Activated CD8-positive, alpha-beta memory T cell treated with anti-CD3 and anti-CD28 coated beads for 36 hours (primary cell): Measurements from ENCODE around the gene CDAN1. TPM values are rescaled to one million over a fixed set of nuclear protein-coding genes. Genes with fewer than 3 reads are reported as not detected.

Experiments used
- CTCF ChIA-PET: fragments of 350-600 bp; sonication (Branson Sonifier 250); formaldehyde crosslinking; loops from one replicate; lab custom pipeline; 2021; ENCODE audit warnings: antibody characterized with exemption; lab: Charles Lee
- POLR2A ChIA-PET: fragments of 350-600 bp; sonication (Branson Sonifier 250); formaldehyde crosslinking; loops from one replicate; lab custom pipeline; 2021; ENCODE audit warnings: antibody characterized with exemption; lab: Charles Lee
- total RNA-seq, 2 experiments: library from RNA; stranded (reverse); gene quantifications; one replicate each; pipeline ENCODE4 v1.2.3, GENCODE V29; 2021

CDAN1 gene
- total RNA-seq, 2 experiments from 2014 or later, result 23.7 to 25.1 TPM

- ChIA-PET POLR2A (no interaction called here), CTCF (interaction anchor here (1.1 kb wide), 1 partner anchor 390 kb away, joined by 3 read pairs; the partner anchor contains the start of gene UBR1)
Observed at GRCh38 chr15:42716626-42717025, 20.3 kb downstream of the CDAN1 start.

- ChIA-PET CTCF (no interaction called here), POLR2A (no interaction called here)
Observed at GRCh38 chr15:42716125-42716524, 20.8 kb downstream of the CDAN1 start.

- POLR2A ChIA-PET, result no interaction called here
- CTCF ChIA-PET, result no interaction called here
Observed at GRCh38 chr15:42712584-42712983, 24.3 kb downstream of the CDAN1 start.

DNA sequence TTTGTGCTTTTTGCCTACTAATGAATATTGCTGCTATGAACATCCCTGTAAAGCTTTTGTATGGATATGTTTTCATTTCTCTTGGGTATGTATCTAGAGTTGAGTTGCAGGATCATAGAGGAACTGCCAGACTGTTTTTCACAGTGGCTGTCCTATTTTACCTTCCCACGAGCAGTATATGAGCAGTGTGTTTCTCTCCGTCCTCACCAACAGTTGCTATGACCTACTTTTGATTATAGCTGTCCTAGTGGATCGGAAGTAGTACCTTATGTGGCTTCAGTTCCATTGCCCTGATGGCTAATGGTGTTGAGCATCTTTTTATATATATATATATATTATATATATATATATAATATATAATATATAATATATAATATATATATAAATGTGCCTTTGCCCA, 25.2 kb downstream of the CDAN1 start:
- ChIA-PET POLR2A (no interaction called here), CTCF (interaction anchor here (1.0 kb wide), 1 partner anchor 214 kb away, joined by 3 read pairs; no protein-coding TSS in a partner anchor)

DNA sequence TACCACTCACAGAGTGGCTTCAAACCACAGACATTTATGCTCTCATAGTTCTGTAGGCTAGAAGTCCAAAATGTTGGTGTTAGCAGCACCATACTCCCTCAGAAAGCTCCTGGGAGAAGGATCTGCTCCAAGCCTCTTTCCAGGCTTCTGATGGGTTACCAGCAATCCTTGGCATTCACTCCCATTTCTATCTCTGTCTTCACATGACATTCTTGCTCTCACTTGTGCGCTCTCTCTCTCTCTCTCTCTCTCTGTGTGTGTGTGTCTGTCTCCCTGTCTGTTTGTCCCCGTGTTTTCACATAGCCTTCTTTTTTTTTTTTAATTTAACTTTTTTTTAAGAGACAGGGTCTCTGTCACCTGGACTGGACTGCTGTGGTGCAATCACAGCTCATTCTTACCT, 26.3 kb downstream of the CDAN1 start:
- ChIA-PET CTCF (no interaction called here), POLR2A (no interaction called here)

GRCh38 chr15:42707873-42708544, 28.9 kb downstream of the CDAN1 start:
- ChIA-PET POLR2A (no interaction called here), CTCF (no interaction called here)

DNA sequence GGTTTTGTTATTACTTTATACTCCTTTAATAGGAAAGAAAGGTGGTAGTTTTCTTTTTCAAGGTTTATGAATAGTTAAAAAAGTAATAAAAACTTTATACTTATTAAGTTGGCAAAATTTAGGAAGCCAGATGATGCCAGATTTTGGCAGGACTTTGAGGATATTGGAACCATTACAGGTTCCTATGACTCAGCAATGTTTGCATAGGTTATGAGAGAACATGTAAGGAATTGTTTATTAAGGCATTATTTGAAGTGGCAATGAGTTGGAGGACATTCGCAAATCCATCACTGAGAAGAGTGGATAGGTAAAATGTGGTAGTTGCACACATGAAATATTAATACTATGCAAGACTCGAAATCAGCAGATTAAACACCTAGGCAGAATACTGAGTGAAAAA, 29.9 kb downstream of the CDAN1 start:
- ChIA-PET POLR2A (no interaction called here), CTCF (interaction anchor here (1.1 kb wide), 1 partner anchor 219 kb away, joined by 4 read pairs; no protein-coding TSS in a partner anchor)

DNA sequence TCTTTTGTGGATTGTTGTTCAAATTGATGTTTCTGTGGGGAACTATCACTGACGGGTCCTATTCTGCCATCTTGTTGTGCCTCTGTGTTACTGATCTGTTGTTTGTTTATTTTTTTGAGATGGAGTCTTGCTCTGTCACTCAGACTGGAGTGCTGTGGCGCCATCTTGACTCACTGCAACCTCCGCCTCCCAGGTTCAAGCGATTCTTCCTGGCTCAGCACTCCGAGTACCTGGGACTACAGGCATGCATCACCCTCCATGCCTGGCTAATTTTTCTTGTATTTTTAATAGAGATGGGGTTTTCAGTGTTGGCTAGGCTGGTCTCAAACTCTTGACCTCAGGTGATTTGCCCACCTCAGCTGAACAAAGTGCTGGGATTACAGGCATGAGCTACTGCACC, 31.6 kb downstream of the CDAN1 start:
- POLR2A ChIA-PET, result interaction anchor here (0.6 kb wide), 1 partner anchor 72 kb away, joined by 3 read pairs; no protein-coding TSS in a partner anchor

GRCh38 chr15:42704492-42704926, 32.4 kb downstream of the CDAN1 start:
- ChIA-PET POLR2A (no interaction called here), CTCF (interaction anchor here (0.6 to 1.3 kb wide), 3 partner anchors 17 to 355 kb away, joined by 3 read pairs; no protein-coding TSS in a partner anchor)

More for the DNA sequence above, 31.6 kb downstream of the CDAN1 start:
- CTCF ChIA-PET, result no interaction called here

DNA sequence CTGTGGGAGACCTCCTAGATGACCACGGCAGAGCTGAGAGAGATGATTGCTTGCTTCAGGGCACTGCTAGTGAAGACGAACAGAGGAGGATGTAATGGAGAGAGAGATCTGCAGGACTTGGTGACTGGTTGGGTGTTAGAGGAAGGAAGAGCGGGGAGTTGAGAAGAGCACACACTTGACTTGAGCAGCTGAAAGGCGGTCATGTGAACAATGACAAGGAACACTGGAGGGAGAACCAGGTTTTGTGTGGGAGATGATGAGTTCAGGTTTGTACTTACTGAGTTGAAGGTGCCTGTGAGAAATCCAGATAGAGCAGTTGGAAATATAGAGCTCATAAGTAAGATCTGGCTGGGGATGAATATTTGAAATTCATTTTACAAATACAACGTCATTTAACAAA, 40.3 kb downstream of the CDAN1 start:
- ChIA-PET POLR2A (no interaction called here), CTCF (no interaction called here)

DNA sequence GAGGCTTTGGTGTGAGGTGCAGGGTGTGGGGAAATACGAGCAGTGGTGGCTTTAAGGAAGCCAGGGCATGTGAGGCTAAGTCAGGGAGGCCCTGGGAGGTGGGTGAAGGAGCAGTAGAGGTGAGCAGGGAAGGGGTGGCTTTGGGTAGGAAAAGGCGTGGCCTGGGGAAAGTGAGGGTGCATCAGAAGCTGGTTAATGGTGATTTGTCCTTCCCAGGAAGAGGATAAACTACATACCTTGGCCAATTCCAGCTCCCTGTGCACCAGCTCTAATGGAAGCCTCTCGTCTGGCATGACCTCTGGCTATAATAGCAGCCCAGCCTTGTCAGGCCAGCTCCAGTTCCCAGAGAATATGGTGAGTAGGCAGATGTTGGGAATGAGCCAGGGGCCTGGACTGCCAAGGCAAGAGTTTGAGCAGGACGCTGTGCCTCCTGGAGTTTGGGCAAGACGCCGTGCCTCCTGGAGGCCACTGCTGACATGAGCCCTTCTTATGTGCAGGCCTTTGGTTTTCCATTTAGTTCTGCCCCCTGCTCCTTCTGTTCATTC, 41.3 kb downstream of the CDAN1 start:
- CTCF ChIA-PET, result no interaction called here
- POLR2A ChIA-PET, result interaction anchor here (0.6 kb wide), 1 partner anchor 117 kb away, joined by 3 read pairs; no protein-coding TSS in a partner anchor

DNA sequence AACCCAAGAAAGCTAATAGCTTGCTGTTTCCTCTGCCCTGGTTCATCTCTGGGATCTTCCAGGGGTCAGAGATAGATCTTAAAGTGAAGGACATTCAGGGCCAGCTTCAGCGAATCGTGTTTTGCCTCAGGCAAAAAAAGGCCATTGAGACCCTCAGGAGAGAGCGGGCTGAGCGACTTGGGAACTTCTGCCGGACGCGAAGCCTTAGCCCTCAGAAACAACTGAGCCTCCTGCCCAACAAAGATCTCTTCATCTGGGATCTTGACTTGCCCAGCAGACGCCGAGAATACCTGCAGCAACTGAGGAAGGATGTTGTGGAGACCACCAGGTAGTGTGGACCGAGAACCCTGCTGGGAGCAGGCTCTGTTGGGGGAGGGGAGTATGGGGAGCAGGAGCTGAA, 42.5 kb downstream of the CDAN1 start:
- CTCF ChIA-PET, result no interaction called here
- POLR2A ChIA-PET, result no interaction called here

DNA sequence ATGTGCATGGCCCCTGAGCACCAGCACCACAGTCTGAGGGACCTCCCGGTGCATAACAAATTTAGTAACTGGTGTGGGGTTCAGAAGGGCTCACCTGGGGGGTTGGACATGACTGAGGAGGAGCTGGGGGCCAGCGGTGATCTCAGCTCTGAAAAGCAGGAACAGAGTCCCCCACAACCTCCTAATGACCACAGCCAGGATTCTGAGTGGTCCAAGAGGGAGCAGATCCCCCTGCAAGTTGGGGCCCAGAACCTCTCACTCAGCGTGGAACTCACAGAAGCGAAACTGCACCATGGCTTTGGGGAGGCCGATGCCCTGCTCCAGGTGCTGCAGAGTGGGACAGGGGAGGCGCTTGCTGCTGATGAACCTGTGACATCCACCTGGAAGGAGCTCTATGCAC, 43.0 kb downstream of the CDAN1 start:
- ChIA-PET POLR2A (no interaction called here), CTCF (no interaction called here)

- ChIA-PET POLR2A (no interaction called here), CTCF (no interaction called here)
Observed at GRCh38 chr15:42693496-42693895, 43.4 kb downstream of the CDAN1 start.

- CTCF ChIA-PET, result no interaction called here
- POLR2A ChIA-PET, result no interaction called here
Observed at GRCh38 chr15:42692997-42693396, 43.9 kb downstream of the CDAN1 start.

DNA sequence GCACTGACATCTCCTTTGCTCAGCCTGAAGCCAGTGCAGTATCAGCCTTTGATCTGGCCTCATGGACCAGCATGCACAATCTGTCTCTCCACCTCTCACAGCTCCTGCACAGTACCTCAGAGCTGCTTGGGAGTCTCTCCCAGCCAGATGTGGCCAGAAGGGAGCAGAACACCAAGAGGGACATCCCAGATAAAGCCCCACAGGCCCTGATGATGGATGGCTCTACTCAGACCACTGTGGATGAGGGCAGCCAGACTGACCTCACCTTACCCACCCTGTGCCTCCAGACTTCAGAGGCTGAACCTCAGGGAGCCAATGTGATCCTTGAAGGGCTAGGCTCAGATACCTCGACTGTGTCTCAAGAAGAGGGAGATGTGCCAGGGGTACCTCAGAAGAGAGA, 44.4 kb downstream of the CDAN1 start:
- ChIA-PET POLR2A (no interaction called here), CTCF (no interaction called here)

DNA sequence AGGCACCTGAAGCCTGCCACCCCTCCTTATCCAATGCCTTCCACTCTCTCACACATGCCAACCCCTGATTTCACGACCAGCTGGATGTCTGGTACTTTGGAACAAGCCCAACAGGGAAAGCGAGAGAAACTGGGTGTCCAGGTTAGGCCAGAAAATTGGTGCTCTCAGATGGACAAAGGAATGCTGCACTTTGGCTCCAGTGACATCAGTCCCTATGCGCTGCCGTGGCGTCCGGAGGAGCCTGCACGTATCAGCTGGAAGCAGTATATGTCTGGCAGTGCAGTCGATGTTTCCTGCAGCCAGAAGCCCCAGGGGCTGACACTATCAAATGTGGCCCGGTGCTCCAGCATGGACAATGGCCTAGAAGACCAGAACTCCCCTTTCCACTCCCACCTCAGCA, 45.2 kb downstream of the CDAN1 start:
- ChIA-PET CTCF (no interaction called here), POLR2A (no interaction called here)

GRCh38 chr15:42691308-42691707, 45.6 kb downstream of the CDAN1 start:
- ChIA-PET POLR2A (no interaction called here), CTCF (no interaction called here)

GRCh38 chr15:42688301-42688700, 48.6 kb downstream of the CDAN1 start:
- CTCF ChIA-PET, result no interaction called here
- POLR2A ChIA-PET, result no interaction called here

DNA sequence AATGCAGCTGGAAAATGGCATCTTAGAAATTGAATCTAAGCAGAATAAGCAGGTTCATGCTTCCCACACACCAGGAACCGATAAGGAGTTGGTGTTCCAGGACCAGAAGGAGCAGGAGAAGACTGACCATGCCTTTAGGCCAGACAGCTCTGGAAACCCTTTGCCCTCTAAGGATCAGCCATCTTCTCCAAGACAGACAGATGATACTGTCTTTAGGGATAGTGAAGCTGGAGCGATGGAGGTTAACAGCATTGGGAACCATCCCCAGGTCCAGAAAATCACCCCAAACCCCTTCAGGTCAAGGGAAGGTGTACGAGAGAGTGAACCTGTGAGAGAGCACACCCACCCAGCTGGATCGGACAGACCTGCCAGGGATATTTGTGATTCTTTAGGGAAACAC, 49.2 kb downstream of the CDAN1 start:
- ChIA-PET POLR2A (no interaction called here), CTCF (no interaction called here)

- CTCF ChIA-PET, result no interaction called here
Observed at GRCh38 chr15:42686281-42686680, 50.6 kb downstream of the CDAN1 start.

More at GRCh38 chr15:42686281-42686680, 50.6 kb downstream of the CDAN1 start:
- POLR2A ChIA-PET, result no interaction called here
